Astrocyte of the cerebellum (primary cell): Measurements from ENCODE around the gene TNFRSF21.

Source experiments
- DNase-seq: peaks from one replicate; pipeline ENCODE4 v3.0.0-alpha.2; 2011; ENCODE audit warnings: low read depth
- H3K4me3 ChIP-seq: 2 replicates; pipeline ENCODE4 v1.5.1; 2011; ENCODE audit warnings: mild to moderate bottlenecking, low read depth, low read length, moderate library complexity
- CTCF ChIP-seq: IDR thresholded peaks from 2 replicates; pipeline ENCODE4 v1.5.1; 2012; ENCODE audit warnings: low read length, low read depth, moderate library complexity, mild to moderate bottlenecking; ENCODE audit errors: missing control alignments
- in situ Hi-C: cut with HindIII; loops from 2 replicates; pipeline ENCODE4 v1.10.0; 2017; ENCODE audit warnings: low sequenced_read_pairs

Gene TNFRSF21

GRCh38 chr6:47258724-47259347, 50.9 kb downstream of the TNFRSF21 start:
- in situ Hi-C loops = no loop called here
- H3K4me3 ChIP-seq = no peak overlapping the region
- TF ChIP-seq CTCF = no peak
- DNase-seq = no peak

- no peak overlapping the region for H3K4me3 ChIP-seq
- in situ Hi-C loops = no loop called here
- DNase-seq = no peak
- TF ChIP-seq CTCF = no peak
Measured at GRCh38 chr6:47256981-47257730, 52.5 kb downstream of the TNFRSF21 start.

DNA sequence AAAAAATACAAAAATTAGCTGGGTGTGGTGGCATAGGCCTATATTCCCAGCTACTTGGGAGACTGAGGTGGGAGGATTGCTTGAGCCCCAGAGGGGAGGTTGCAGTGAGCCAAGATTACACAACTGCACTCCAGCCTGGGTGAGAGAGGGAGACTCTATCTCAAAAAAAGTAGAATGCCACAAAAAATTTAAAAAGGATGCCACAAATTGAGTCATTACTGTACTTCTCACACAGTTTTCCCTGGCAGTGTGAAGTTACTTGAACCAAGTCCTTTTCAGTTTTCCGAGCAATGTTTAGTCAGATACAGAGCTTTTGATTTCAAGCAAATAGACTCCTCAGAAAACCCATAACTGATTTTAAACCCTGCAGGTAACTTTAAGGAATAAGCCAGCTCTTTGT, 53.3 kb downstream of the TNFRSF21 start:
- H3K4me3 ChIP-seq = no peak overlapping the region
- TF ChIP-seq CTCF = no peak
- DNase-seq = no peak
- in situ Hi-C loops = no loop called here

DNA sequence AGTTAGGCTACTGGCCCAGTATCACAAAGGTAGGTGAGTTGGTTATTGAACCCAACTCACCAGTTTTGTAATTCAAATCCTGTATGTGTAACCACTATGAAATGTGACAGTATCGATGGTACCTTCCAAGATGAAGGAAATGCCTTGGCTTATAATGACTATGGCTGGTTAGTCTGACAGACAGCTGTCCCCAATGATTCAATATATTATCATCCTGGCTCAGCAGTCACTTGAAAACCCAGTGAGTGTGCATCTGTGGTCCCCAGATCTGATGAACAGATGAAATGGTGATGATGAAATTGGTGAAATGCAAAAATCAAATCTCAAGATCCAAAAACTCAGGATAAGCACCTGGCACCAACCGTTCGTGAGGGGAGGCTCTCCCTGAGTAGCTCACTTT, 54.8 kb downstream of the TNFRSF21 start:
- in situ Hi-C loops = no loop called here
- no peak overlapping the region for H3K4me3 ChIP-seq
- DNase-seq = no peak
- TF ChIP-seq CTCF = no peak

- no peak for DNase-seq
- no peak overlapping the region for H3K4me3 ChIP-seq
- in situ Hi-C loops = no loop called here
- no peak for TF ChIP-seq CTCF
Measured at GRCh38 chr6:47254051-47254450, 55.7 kb downstream of the TNFRSF21 start.

DNA sequence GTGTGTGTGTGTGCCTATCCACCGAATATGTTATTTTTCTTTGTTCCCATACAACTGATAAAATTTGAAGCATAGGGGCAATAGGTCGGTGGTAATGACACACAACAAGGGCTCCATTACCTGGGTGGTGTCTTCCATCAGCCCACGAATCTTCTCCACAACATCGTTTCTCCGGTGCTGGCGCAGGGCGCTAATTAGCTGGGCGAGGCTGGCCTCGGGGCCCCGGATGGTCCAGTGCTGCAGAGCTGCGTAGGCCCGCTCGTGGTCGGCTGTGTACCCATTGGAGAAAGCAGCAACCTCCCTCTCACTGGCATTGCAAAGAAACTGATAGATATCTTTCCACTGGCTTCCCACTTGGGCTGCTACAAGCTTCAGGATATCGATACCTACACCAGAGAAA, 56.6 kb downstream of the TNFRSF21 start:
- no peak for DNase-seq
- H3K4me3 ChIP-seq = no peak overlapping the region
- no peak for TF ChIP-seq CTCF
- in situ Hi-C loops = no loop called here
